HEK293 (cell line): ENCODE measurements around the gene ISY1.

Source experiments
- CTCF ChIA-PET: fragments of 350-600 bp; formaldehyde crosslinking; extraction: SDS; loops from one replicate; lab custom pipeline; 2021; ENCODE audit warnings: antibody characterized with exemption; lab: Yijun Ruan, JAX
- POLR2A ChIA-PET: fragments of 300-600 bp; formaldehyde crosslinking; extraction: SDS; loops from one replicate; lab custom pipeline; 2020; ENCODE audit warnings: antibody characterized with exemption, inconsistent platforms; lab: Yijun Ruan, JAX
- H3K27ac ChIP-seq: fragments of 200-500 bp; sonication (Bioruptor generic); 2 replicates; pipeline ENCODE4 v1.5.1; 2014; ENCODE audit warnings: low read depth, low read length, control low read depth, inconsistent platforms; ENCODE audit errors: extremely low read depth
- H3K36me3 ChIP-seq, 2 experiments: fragments of 200-500 bp in 1 of 2; sonication (Bioruptor generic) in 1 of 2; 1 replicate in 1 of 2; 2 replicates in 1 of 2; pipeline ENCODE4 v1.5.1; 2014 to 2017; ENCODE audit warnings: inconsistent platforms in 2 of 2, low read length in 2 of 2; ENCODE audit not compliant: control insufficient read depth in 2 of 2, insufficient read depth in 1 of 2
- H3K4me1 ChIP-seq: fragments of 200-500 bp; sonication (Bioruptor generic); 2 replicates; pipeline ENCODE4 v1.5.1; 2014; ENCODE audit warnings: mild to moderate bottlenecking, low read length, inconsistent platforms; ENCODE audit not compliant: control insufficient read depth, insufficient read depth
- H3K4me3 ChIP-seq: 2 replicates; pipeline ENCODE4 v1.5.1; 2011; ENCODE audit warnings: low read depth, mild to moderate bottlenecking, control low read depth, low read length, moderate library complexity
- H3K9me3 ChIP-seq: fragments of 200-500 bp; sonication (Bioruptor generic); 2 replicates; pipeline ENCODE4 v1.5.1; 2014; ENCODE audit warnings: low read depth, low read length, inconsistent platforms; ENCODE audit not compliant: control insufficient read depth, insufficient read depth
- GLIS2 ChIP-seq: fragments of 450-650 bp; formaldehyde crosslinking; IDR thresholded peaks from 2 replicates; pipeline ENCODE4 v1.5.1; 2016; ENCODE audit warnings: missing biosample characterization, missing genetic modification characterization
- IKZF3 ChIP-seq: fragments of 450-650 bp; IDR thresholded peaks from 2 replicates; pipeline ENCODE4 v1.5.0; 2018; ENCODE audit warnings: missing biosample characterization, mild to moderate bottlenecking, missing genetic modification characterization, moderate library complexity
- PRDM1 ChIP-seq: fragments of 450-650 bp; formaldehyde crosslinking; IDR thresholded peaks from 2 replicates; pipeline ENCODE4; 2016; ENCODE audit warnings: missing biosample characterization, missing genetic modification characterization
- PRDM10 ChIP-seq: fragments of 450-650 bp; formaldehyde crosslinking; IDR thresholded peaks from 2 replicates; pipeline ENCODE4 v1.5.1; 2016; ENCODE audit warnings: missing biosample characterization, missing genetic modification characterization
- SETDB1 ChIP-seq: IDR thresholded peaks from one replicate; pipeline ENCODE4 v1.6.1; 2017; ENCODE audit warnings: mild to moderate bottlenecking, low read length, moderate library complexity, mixed read lengths; ENCODE audit not compliant: insufficient read length
- SP2 ChIP-seq: fragments of 450-650 bp; formaldehyde crosslinking; IDR thresholded peaks from 2 replicates; pipeline ENCODE4 v1.5.1; 2016; ENCODE audit warnings: missing biosample characterization, missing genetic modification characterization
- SP3 ChIP-seq: fragments of 450-650 bp; formaldehyde crosslinking; IDR thresholded peaks from 2 replicates; pipeline ENCODE4 v1.5.1; 2016; ENCODE audit warnings: missing biosample characterization, missing genetic modification characterization
- ZBTB48 ChIP-seq: fragments of 450-650 bp; formaldehyde crosslinking; IDR thresholded peaks from 2 replicates; pipeline ENCODE4 v1.5.1; 2016; ENCODE audit warnings: missing biosample characterization, missing genetic modification characterization
- ZFP41 ChIP-seq: fragments of 450-650 bp; formaldehyde crosslinking; IDR thresholded peaks from 2 replicates; pipeline ENCODE4 v1.5.1; 2016; ENCODE audit warnings: missing biosample characterization, missing genetic modification characterization, borderline replicate concordance
- ZNF138 ChIP-seq: fragments of 450-650 bp; formaldehyde crosslinking; IDR thresholded peaks from 2 replicates; pipeline ENCODE4 v1.5.1; 2016; ENCODE audit warnings: missing biosample characterization, missing genetic modification characterization, borderline replicate concordance
- ZNF175 ChIP-seq: fragments of 450-650 bp; formaldehyde crosslinking; IDR thresholded peaks from 2 replicates; pipeline ENCODE4 v1.5.1; 2016; ENCODE audit warnings: missing biosample characterization, missing genetic modification characterization
- ZNF2 ChIP-seq: fragments of 450-650 bp; formaldehyde crosslinking; IDR thresholded peaks from 2 replicates; pipeline ENCODE4 v1.5.1; 2016; ENCODE audit warnings: missing biosample characterization, missing genetic modification characterization
- ZNF324 ChIP-seq: fragments of 450-650 bp; formaldehyde crosslinking; IDR thresholded peaks from 2 replicates; pipeline ENCODE4 v1.5.1; 2016; ENCODE audit warnings: missing biosample characterization, missing genetic modification characterization
- ZNF366 ChIP-seq: fragments of 450-650 bp; formaldehyde crosslinking; conservative IDR thresholded peaks from 2 replicates; pipeline ENCODE4 v1.5.1; 2016; ENCODE audit warnings: missing biosample characterization, missing genetic modification characterization
- ZNF561 ChIP-seq: fragments of 450-650 bp; IDR thresholded peaks from 2 replicates; pipeline ENCODE4 v1.5.1; 2018; ENCODE audit warnings: missing biosample characterization, missing genetic modification characterization, borderline replicate concordance
- ZNF670 ChIP-seq: fragments of 450-650 bp; formaldehyde crosslinking; IDR thresholded peaks from 2 replicates; pipeline ENCODE4 v1.5.1; 2016; ENCODE audit warnings: missing biosample characterization, missing genetic modification characterization, low read depth
- ZNF677 ChIP-seq: fragments of 450-650 bp; IDR thresholded peaks from 2 replicates; pipeline ENCODE4 v1.5.0; 2018; ENCODE audit warnings: missing biosample characterization, mild to moderate bottlenecking, missing genetic modification characterization, moderate library complexity
- ZNF701 ChIP-seq: fragments of 450-650 bp; formaldehyde crosslinking; IDR thresholded peaks from 2 replicates; pipeline ENCODE4 v1.5.1; 2016; ENCODE audit warnings: missing biosample characterization, missing genetic modification characterization
- TF ChIP-seq, protein P1 (sequence below): fragments of 450-650 bp; formaldehyde crosslinking; conservative IDR thresholded peaks from 2 replicates; pipeline ENCODE4 v1.5.1; 2016; ENCODE audit warnings: low read depth, missing biosample characterization, missing genetic modification characterization
- TF ChIP-seq, protein P2 (sequence below): fragments of 450-650 bp; formaldehyde crosslinking; IDR thresholded peaks from 2 replicates; pipeline ENCODE4 v1.5.1; 2017; ENCODE audit warnings: missing biosample characterization, missing genetic modification characterization
- TF ChIP-seq, protein P3 (sequence below): IDR thresholded peaks from 2 replicates; pipeline ENCODE4 v1.6.1; 2011; ENCODE audit warnings: mild to moderate bottlenecking, low read depth, low read length, borderline replicate concordance

The ISY1 gene

GRCh38 chr3:129162729-129163579 lies 2.1 kb upstream of the ISY1 start (continued):
- TF ChIP-seq, protein P1, sequence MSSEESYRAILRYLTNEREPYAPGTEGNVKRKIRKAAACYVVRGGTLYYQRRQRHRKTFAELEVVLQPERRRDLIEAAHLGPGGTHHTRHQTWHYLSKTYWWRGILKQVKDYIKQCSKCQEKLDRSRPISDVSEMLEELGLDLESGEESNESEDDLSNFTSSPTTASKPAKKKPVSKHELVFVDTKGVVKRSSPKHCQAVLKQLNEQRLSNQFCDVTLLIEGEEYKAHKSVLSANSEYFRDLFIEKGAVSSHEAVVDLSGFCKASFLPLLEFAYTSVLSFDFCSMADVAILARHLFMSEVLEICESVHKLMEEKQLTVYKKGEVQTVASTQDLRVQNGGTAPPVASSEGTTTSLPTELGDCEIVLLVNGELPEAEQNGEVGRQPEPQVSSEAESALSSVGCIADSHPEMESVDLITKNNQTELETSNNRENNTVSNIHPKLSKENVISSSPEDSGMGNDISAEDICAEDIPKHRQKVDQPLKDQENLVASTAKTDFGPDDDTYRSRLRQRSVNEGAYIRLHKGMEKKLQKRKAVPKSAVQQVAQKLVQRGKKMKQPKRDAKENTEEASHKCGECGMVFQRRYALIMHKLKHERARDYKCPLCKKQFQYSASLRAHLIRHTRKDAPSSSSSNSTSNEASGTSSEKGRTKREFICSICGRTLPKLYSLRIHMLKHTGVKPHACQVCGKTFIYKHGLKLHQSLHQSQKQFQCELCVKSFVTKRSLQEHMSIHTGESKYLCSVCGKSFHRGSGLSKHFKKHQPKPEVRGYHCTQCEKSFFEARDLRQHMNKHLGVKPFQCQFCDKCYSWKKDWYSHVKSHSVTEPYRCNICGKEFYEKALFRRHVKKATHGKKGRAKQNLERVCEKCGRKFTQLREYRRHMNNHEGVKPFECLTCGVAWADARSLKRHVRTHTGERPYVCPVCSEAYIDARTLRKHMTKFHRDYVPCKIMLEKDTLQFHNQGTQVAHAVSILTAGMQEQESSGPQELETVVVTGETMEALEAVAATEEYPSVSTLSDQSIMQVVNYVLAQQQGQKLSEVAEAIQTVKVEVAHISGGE, result no peak
- TF ChIP-seq ZNF324 (tag by site-specific recombination) (no peak), ZNF366 (tag by site-specific recombination) (0 out of 2 replicates have a peak, but pooled peaks have one; percentile 35), SETDB1 (no peak), ZFP41 (tag by site-specific recombination) (no peak), SP2 (tag by site-specific recombination) (peak; percentile 39; the same call in 1 of the 2 replicates), ZNF561 (tag by site-specific recombination) (no peak), IKZF3 (tag by site-specific recombination) (0 out of 2 replicates have a peak, but pooled peaks have one; percentile 21), ZNF701 (tag by site-specific recombination) (no peak), ZNF138 (tag by site-specific recombination) (no peak), GLIS2 (no peak), ZNF2 (tag by site-specific recombination) (no peak), ZNF677 (tag by site-specific recombination) (no peak), ZNF175 (no peak), PRDM1 (tag by site-specific recombination) (no peak)
- TF ChIP-seq, protein P2, sequence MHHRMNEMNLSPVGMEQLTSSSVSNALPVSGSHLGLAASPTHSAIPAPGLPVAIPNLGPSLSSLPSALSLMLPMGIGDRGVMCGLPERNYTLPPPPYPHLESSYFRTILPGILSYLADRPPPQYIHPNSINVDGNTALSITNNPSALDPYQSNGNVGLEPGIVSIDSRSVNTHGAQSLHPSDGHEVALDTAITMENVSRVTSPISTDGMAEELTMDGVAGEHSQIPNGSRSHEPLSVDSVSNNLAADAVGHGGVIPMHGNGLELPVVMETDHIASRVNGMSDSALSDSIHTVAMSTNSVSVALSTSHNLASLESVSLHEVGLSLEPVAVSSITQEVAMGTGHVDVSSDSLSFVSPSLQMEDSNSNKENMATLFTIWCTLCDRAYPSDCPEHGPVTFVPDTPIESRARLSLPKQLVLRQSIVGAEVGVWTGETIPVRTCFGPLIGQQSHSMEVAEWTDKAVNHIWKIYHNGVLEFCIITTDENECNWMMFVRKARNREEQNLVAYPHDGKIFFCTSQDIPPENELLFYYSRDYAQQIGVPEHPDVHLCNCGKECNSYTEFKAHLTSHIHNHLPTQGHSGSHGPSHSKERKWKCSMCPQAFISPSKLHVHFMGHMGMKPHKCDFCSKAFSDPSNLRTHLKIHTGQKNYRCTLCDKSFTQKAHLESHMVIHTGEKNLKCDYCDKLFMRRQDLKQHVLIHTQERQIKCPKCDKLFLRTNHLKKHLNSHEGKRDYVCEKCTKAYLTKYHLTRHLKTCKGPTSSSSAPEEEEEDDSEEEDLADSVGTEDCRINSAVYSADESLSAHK, result no peak
- TF ChIP-seq, protein P3, sequence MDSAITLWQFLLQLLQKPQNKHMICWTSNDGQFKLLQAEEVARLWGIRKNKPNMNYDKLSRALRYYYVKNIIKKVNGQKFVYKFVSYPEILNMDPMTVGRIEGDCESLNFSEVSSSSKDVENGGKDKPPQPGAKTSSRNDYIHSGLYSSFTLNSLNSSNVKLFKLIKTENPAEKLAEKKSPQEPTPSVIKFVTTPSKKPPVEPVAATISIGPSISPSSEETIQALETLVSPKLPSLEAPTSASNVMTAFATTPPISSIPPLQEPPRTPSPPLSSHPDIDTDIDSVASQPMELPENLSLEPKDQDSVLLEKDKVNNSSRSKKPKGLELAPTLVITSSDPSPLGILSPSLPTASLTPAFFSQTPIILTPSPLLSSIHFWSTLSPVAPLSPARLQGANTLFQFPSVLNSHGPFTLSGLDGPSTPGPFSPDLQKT, result no peak
- TF ChIP-seq, all 188 proteins: peak for 10

GRCh38 chr3:129161860-129162271 lies 1.0 kb upstream of the ISY1 start:
- H3K27ac ChIP-seq, result peak overlapping the region; percentile 84
- H3K4me3 ChIP-seq, result peak overlapping the region; percentile 78
- TF ChIP-seq ZBTB48 (tag by site-specific recombination), result peak; percentile 55
- TF ChIP-seq SP3 (tag by site-specific recombination), result no peak
- TF ChIP-seq ZNF670 (tag by site-specific recombination), result no peak
- peak; percentile 82 for TF ChIP-seq PRDM10 (tag by site-specific recombination)
- ChIA-PET POLR2A (interaction anchor here (0.6 to 1.9 kb wide), 12 partner anchors 13 to 233 kb away, joined by 3 to 5 read pairs (median 4); partner anchors contain the start of genes COPG1 and RAB43), CTCF (interaction anchor here (0.7 to 3.3 kb wide), 9 partner anchors 8 to 678 kb away, joined by 3 to 32 read pairs (median 4); no protein-coding TSS in a partner anchor)
- no peaks in the 10 kb centered on the region for H3K9me3 ChIP-seq
- H3K36me3 ChIP-seq, result peaks cover 18 to 40% of the 10 kb centered on the region in 2 experiments
- no peaks in the 10 kb centered on the region for H3K4me1 ChIP-seq
